Trophoblast cell (in vitro differentiated cells and primary cell): Measurements from ENCODE around the gene DNM3.

Experiments used
- DNase-seq, 2 donors: peaks; one replicate each; pipeline ENCODE4 v3.0.0-alpha.2; 2016
- H2AFZ ChIP-seq: 2 replicates; pipeline ENCODE4 v1.6.1; 2013; ENCODE audit warnings: low read length, moderate library complexity, mild to moderate bottlenecking; ENCODE audit not compliant: insufficient read depth, poor library complexity
- H2AK5ac ChIP-seq: 2 replicates; pipeline ENCODE4 v1.6.1; 2013; ENCODE audit warnings: mild to moderate bottlenecking, low read length
- H2BK120ac ChIP-seq: 2 replicates; pipeline ENCODE4 v1.6.1; 2013; ENCODE audit warnings: low read length, mild to moderate bottlenecking, moderate library complexity; ENCODE audit not compliant: insufficient read depth, poor library complexity
- H2BK12ac ChIP-seq: 2 replicates; pipeline ENCODE4 v1.6.1; 2013; ENCODE audit warnings: mild to moderate bottlenecking, low read length, moderate library complexity
- H2BK5ac ChIP-seq: 2 replicates; pipeline ENCODE4 v1.6.1; 2013; ENCODE audit warnings: low read length, low read depth, moderate library complexity, mild to moderate bottlenecking; ENCODE audit not compliant: poor library complexity
- H3K14ac ChIP-seq: 2 replicates; pipeline ENCODE4 v1.6.1; 2013; ENCODE audit warnings: mild to moderate bottlenecking, low read length
- H3K18ac ChIP-seq: 2 replicates; pipeline ENCODE4 v1.6.1; 2013; ENCODE audit warnings: mild to moderate bottlenecking, low read length
- H3K23ac ChIP-seq: 2 replicates; pipeline ENCODE4 v1.6.1; 2013; ENCODE audit warnings: low read length
- H3K27ac ChIP-seq: 2 replicates; pipeline ENCODE4 v1.5.1; 2013; ENCODE audit warnings: low read depth, mild to moderate bottlenecking, inconsistent platforms, low read length, moderate library complexity
- H3K27me3 ChIP-seq: 2 replicates; pipeline ENCODE4 v1.6.1; 2013; ENCODE audit warnings: inconsistent platforms, mild to moderate bottlenecking, low read length, moderate library complexity; ENCODE audit not compliant: insufficient read depth
- H3K36me3 ChIP-seq, 2 experiments: 1 replicate in 1 of 2; 2 replicates in 1 of 2; pipeline ENCODE4 v1.6.1; 2013; ENCODE audit warnings: low read length in 2 of 2, mild to moderate bottlenecking in 2 of 2, moderate library complexity in 1 of 2; ENCODE audit not compliant: insufficient read depth in 2 of 2, control insufficient read depth in 1 of 2
- H3K4ac ChIP-seq: 2 replicates; pipeline ENCODE4 v1.6.1; 2013; ENCODE audit warnings: low read depth, mild to moderate bottlenecking, low read length, moderate library complexity
- H3K4me1 ChIP-seq, 2 experiments: 1 replicate in 1 of 2; 2 replicates in 1 of 2; pipeline ENCODE4 v1.6.1; 2013; ENCODE audit warnings: low read length in 2 of 2, mild to moderate bottlenecking in 2 of 2, moderate library complexity in 1 of 2; ENCODE audit not compliant: insufficient read depth in 2 of 2, control insufficient read depth in 1 of 2
- H3K4me2 ChIP-seq: 2 replicates; pipeline ENCODE4 v1.6.1; 2013; ENCODE audit warnings: inconsistent platforms, mild to moderate bottlenecking, low read length, moderate library complexity
- H3K4me3 ChIP-seq: 2 replicates; pipeline ENCODE4 v1.5.1; 2013; ENCODE audit warnings: mild to moderate bottlenecking, low read depth, low read length, inconsistent platforms
- H3K79me1 ChIP-seq: one replicate; pipeline ENCODE4 v1.6.1; 2013; ENCODE audit warnings: low read length
- H3K79me2 ChIP-seq: 2 replicates; pipeline ENCODE4 v1.6.1; 2013; ENCODE audit warnings: low read length, mild to moderate bottlenecking; ENCODE audit not compliant: control insufficient read depth, insufficient read depth, poor library complexity
- H3K9ac ChIP-seq: 2 replicates; pipeline ENCODE4 v1.6.1; 2013; ENCODE audit warnings: mild to moderate bottlenecking, low read length
- H3K9me3 ChIP-seq: 2 replicates; pipeline ENCODE4 v1.6.1; 2013; ENCODE audit warnings: low read depth, mild to moderate bottlenecking, control low read depth, inconsistent platforms, low read length; ENCODE audit not compliant: insufficient read depth
- H4K12ac ChIP-seq: 2 replicates; pipeline ENCODE4 v1.6.1; 2013; ENCODE audit warnings: low read depth, mild to moderate bottlenecking, low read length, moderate library complexity
- H4K8ac ChIP-seq: 2 replicates; pipeline ENCODE4 v1.6.1; 2013; ENCODE audit warnings: low read depth, mild to moderate bottlenecking, low read length, moderate library complexity
- H4K91ac ChIP-seq: one replicate; pipeline ENCODE4 v1.6.1; 2013; ENCODE audit warnings: low read depth, mild to moderate bottlenecking, low read length, moderate library complexity
- WGBS: extraction: QIAGEN DNeasy Blood & Tissue Kit; methylation state at CpG from one replicate; pipeline ENCODE4 v1.1.7; 2013; ENCODE audit warnings: missing lambda C conversion rate; ENCODE audit not compliant: insufficient read length, insufficient coverage; ENCODE audit errors: extremely low coverage; 5-methylcytosine and 5-hydroxymethylcytosine counted together

The DNM3 gene

GRCh38 chr1:171807556-171807955 is 33.7 kb upstream of the DNM3 start:
- Histone ChIP-seq H3K4ac (no peak overlapping the region), H3K27me3 (no peaks in the 10 kb centered on the region), H3K23ac (no peak overlapping the region), H3K27ac (no peak overlapping the region), H2BK12ac (no peak overlapping the region), H4K91ac (no peak overlapping the region), H3K36me3 (no peaks in the 10 kb centered on the region), H2AFZ (no peak overlapping the region), H3K9ac (no peak overlapping the region), H3K4me3 (no peak overlapping the region), H3K18ac (no peak overlapping the region), H3K79me1 (no peaks in the 10 kb centered on the region), H2BK120ac (no peak overlapping the region), H3K4me1 (no peaks in the 10 kb centered on the region), H2AK5ac (no peak overlapping the region), H3K14ac (no peak overlapping the region), H2BK5ac (no peak overlapping the region), H3K79me2 (no peaks in the 10 kb centered on the region), H4K8ac (no peak overlapping the region), H3K4me2 (no peak overlapping the region), H4K12ac (no peak overlapping the region), H3K9me3 (no peaks in the 10 kb centered on the region)
- DNase-seq = no peak
- WGBS = no CpG with 5 or more reads among the region's 4 CpGs

GRCh38 chr1:171809834-171810233 is 31.5 kb upstream of the DNM3 start:
- Histone ChIP-seq H3K18ac (no peak overlapping the region), H2AFZ (no peak overlapping the region), H3K9ac (no peak overlapping the region), H4K12ac (no peak overlapping the region), H2BK12ac (no peak overlapping the region), H3K4me1 (no peaks in the 10 kb centered on the region), H2BK5ac (no peak overlapping the region), H4K8ac (no peak overlapping the region), H3K27ac (no peak overlapping the region), H4K91ac (no peak overlapping the region), H3K4ac (no peak overlapping the region), H3K4me2 (no peak overlapping the region), H3K79me2 (no peaks in the 10 kb centered on the region), H2AK5ac (no peak overlapping the region), H3K14ac (no peak overlapping the region), H3K9me3 (no peaks in the 10 kb centered on the region), H3K27me3 (no peaks in the 10 kb centered on the region), H3K36me3 (no peaks in the 10 kb centered on the region), H3K23ac (no peak overlapping the region), H3K4me3 (no peak overlapping the region), H3K79me1 (no peaks in the 10 kb centered on the region), H2BK120ac (no peak overlapping the region)
- no CpG with 5 or more reads among the region's 2 CpGs for WGBS
- DNase-seq = peak in 1 of 2 donors; percentile 40

GRCh38 chr1:171811672-171812071 is 29.6 kb upstream of the DNM3 start:
- no peak overlapping the region for H2BK5ac ChIP-seq
- no peak overlapping the region for H3K4me3 ChIP-seq
- H3K36me3 ChIP-seq = no peaks in the 10 kb centered on the region
- no peaks in the 10 kb centered on the region for H3K4me1 ChIP-seq
- H2BK120ac ChIP-seq = no peak overlapping the region
- no peak overlapping the region for H3K4me2 ChIP-seq
- H3K79me1 ChIP-seq = no peaks in the 10 kb centered on the region
- no peaks in the 10 kb centered on the region for H3K27me3 ChIP-seq
- H4K8ac ChIP-seq = no peak overlapping the region
- no peak overlapping the region for H4K12ac ChIP-seq
- H3K27ac ChIP-seq = no peak overlapping the region
- H3K23ac ChIP-seq = no peak overlapping the region
- H3K14ac ChIP-seq = no peak overlapping the region
- H3K9me3 ChIP-seq = no peaks in the 10 kb centered on the region
- no peak overlapping the region for H2AK5ac ChIP-seq
- no peak for DNase-seq
- H3K4ac ChIP-seq = no peak overlapping the region
- no peak overlapping the region for H2AFZ ChIP-seq
- no peak overlapping the region for H4K91ac ChIP-seq
- H2BK12ac ChIP-seq = no peak overlapping the region
- no peaks in the 10 kb centered on the region for H3K79me2 ChIP-seq
- H3K9ac ChIP-seq = no peak overlapping the region
- H3K18ac ChIP-seq = no peak overlapping the region

GRCh38 chr1:171814692-171815091 is 26.6 kb upstream of the DNM3 start:
- Histone ChIP-seq H3K9ac (no peak overlapping the region), H3K79me1 (peaks cover 5% of the 10 kb centered on the region), H4K91ac (no peak overlapping the region), H3K4ac (no peak overlapping the region), H4K12ac (no peak overlapping the region), H3K9me3 (no peaks in the 10 kb centered on the region), H3K18ac (no peak overlapping the region), H3K4me2 (no peak overlapping the region), H3K27me3 (no peaks in the 10 kb centered on the region), H3K4me1 (peaks cover 7 to 9% of the 10 kb centered on the region in 2 experiments), H3K27ac (no peak overlapping the region), H2BK5ac (no peak overlapping the region), H2BK120ac (no peak overlapping the region), H3K79me2 (no peaks in the 10 kb centered on the region), H3K4me3 (no peak overlapping the region), H3K36me3 (no peaks in the 10 kb centered on the region), H2BK12ac (no peak overlapping the region), H3K23ac (no peak overlapping the region), H4K8ac (no peak overlapping the region), H3K14ac (no peak overlapping the region), H2AK5ac (no peak overlapping the region), H2AFZ (no peak overlapping the region)
- WGBS = no CpG with 5 or more reads among the region's 2 CpGs
- DNase-seq = no peak
